Measurements from ENCODE around the gene DBNDD1.

Gene DBNDD1

DNA sequence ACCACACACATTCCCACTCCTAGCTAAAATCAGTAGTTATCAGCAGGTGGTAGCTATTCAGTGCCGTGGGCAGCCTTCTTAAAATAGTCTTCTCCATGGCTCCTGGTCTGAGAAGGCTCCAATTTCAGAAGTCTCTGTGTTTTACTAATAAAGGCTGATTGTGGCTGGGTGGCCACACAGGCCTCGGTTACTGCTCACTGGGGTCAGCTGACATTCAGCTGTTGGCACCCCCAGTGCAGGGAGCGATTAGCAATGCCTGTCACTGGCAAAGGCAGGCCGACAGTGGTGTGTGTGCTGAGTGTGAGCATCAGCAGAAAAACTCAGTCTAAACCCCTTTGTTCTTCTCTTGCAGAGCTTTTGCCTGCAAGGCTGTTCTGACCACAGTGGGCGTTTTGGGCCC, 16.6 kb upstream of the DBNDD1 start:
- DNase-seq (ENCODE audit: low spot score) = no peak

DNA sequence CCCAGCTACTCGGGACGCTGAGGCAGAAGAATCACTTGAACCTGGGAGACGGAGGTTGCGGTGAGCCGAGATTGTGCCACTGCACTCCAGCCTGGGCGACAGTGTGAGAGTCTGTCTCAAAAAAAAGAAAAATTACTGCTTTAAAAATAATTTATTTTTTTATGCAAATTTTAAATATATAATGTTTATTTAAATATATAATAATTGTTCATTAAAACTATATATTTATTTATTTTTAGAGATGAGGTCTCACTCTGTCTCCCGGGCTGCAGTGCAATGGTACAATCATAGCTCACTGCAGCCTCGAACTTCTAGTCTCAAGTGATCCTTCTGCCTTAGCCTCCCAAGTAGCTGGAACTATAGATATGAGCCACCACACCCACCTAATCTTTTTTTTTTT, 15.2 kb upstream of the DBNDD1 start:
- no peak for DNase-seq (ENCODE audit: low spot score)

DNA sequence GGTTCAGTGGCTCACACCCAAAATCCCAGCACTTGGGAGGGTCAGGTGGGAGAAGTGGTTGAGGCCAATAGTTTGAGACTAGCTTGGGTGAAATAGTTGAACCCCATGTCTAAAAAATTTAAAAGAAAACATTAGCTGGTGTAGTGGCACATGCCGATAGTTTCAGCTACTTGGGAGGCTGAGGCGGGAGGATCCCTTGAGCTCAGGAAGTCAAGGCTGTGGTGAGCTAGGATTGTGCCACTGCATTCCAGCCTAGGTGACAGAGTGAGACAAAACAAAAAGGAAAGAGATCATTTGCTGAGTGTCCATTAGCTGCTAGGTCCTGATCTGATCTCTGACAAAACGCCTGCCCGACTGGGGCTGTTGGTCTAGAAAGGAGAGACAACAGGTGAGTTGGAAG, 14.1 kb upstream of the DBNDD1 start:
- DNase-seq (ENCODE audit: low spot score) = no peak

DNA sequence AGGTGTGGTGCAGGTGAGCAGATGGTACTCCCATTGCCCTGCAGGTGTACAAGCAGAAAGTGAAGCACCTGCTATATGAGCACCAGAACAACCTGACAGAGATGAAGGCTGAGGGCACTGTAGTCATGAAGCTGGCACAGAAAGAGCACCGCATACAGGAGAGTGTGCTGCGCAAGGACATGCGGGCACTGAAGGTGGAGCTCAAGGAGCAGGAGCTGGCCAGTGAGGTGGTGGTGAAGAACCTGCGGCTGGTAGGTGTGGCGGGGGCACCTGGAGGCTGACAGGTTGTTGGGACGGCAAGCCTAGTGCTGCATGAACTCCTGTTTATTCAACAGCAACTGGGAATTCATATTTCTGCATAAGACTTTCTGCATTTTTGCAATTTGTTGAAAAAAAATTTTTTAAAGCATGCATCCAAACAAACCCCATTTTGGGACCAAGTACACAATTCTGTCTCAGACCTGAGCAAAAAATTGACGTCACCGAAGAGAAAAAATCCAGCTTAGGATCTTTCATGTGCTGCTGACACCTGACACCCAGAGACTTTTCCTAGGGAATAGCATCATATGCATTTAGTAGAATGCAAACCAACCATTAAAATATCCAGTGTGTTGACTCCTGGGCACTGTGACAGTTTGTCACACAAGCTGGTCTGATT, 13.5 kb upstream of the DBNDD1 start:
- DNase-seq (ENCODE audit: low spot score) = no peak

DNA sequence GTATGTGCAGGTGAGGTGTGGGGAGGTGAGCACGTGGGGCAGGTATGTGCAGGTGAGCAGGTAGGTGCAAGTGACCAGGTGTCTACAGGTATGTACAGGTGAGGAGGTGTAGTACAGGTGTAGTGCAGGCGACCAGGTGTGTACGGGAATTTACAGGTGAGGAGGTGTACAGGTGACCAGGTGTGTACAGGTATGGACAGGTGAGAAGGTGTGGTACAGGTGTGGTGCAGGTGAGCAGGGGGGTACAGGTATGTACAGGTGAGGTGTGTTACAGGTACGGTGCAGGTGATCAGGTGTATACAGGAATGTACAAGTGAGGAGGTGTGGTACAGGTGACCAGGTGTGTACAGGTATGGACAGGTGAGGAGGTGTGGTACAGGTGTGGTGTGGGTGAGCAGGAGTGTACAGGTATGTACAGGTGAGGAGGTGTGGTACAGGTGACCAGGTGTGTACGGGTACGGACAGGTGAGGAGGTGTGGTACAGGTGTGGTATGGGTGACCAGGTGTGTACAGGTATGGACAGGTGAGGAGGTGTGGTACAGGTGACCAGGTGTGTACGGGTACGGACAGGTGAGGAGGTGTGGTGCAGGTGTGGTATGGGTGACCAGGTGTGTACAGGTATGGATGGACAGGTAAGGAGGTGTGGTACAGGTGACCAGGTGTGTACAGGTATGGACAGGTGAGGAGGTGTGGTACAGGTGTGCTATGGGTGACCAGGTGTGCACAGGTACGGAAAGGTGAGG, 12.8 kb upstream of the DBNDD1 start:
- no peak for DNase-seq (ENCODE audit: low spot score)

DNA sequence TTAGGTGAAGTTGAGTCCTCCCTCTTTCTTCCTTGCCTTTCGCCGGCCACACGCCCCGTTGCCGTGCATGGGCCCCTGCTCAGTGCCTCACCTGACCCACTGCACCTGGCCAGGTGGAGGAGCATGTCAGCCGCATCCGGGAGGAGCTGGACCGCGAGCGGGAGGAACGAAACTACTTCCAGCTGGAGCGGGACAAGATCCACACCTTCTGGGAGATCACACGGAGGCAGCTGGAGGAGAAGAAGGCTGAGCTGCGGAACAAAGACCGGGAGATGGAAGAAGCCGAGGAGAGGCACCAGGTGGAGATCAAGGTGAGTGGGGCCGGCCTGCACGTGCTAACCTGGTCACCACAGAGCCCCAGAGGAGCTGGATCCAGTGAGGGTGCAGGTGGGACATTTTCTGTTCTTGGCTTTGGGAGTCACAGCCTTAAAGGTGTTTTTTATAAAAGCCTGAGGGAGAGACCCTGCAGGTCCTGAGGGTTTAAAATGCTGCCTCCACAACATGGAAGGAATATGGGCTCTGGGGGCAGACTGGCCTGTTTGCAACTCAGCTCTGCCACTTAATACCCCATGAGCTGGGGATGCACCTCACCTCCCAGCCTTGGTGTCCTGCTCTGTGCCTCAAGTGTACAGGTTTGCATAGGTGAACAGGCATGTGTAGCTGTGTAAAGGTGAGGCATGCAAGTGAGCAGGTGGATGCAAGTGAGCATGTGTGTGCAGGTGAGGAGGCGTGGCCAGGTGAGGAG, 12.1 kb upstream of the DBNDD1 start:
- DNase-seq (ENCODE audit: low spot score) = no peak

DNA sequence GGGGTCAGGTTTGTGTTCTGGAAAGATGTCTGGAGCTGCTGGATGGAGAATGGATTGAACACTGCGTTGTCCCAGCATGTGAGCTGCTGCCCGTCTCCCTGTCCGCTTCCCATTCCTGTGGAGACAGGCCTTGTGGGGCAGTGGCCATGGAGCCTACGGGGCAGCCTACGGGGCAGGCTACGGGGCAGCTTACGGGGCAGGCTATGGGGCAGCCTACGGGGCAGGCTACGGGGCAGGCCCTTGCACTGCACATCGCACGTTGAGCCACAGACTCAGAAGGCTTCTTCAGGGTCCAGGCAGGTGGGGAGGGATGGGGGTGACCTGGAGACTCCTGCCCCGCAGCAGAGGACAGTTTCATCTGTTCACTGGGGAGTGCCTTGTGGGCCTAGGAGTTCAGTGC, 9.7 kb upstream of the DBNDD1 start:
- DNase-seq (ENCODE audit: low spot score) = no peak

DNA sequence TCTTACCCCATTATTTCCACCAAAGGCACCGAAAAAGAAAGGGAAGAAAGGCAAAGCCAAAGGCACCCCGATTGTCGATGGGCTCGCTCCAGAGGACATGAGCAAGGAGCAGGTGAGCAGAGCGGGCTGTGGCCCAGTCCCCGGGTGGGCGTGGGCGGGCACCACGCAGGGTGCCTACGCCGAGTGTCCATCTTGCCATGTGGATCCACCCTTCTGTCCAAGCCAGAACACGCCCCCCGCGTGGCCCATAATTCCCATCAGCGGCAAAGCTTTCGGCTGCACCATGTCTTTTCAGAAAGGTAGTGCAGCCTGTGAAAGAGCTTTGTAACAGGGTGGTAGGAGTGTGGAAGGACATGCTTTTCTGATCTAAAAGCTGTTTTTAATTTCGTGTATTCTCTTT, 8.4 kb upstream of the DBNDD1 start:
- DNase-seq (ENCODE audit: low spot score) = no peak

DNA sequence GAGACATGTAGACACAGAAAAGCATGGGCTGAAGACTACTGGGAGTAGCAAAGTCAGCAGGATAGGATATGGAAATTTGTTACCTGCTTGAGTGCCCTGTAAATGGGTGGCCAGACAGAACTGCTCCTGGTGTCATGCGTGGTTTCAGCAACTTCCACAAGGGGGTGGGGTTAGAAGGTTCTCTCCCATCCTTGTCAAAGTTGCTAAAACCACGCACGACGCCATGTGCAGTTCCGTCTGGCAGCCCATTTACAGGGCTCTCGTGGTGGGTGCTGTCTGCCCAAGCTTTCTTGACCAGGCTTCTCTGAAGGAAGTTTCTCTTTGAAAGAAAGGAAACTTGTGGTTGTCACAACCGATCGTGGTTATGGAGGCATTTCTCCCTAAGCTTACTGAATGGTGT, 6.9 kb upstream of the DBNDD1 start:
- DNase-seq (ENCODE audit: low spot score) = no peak

DNA sequence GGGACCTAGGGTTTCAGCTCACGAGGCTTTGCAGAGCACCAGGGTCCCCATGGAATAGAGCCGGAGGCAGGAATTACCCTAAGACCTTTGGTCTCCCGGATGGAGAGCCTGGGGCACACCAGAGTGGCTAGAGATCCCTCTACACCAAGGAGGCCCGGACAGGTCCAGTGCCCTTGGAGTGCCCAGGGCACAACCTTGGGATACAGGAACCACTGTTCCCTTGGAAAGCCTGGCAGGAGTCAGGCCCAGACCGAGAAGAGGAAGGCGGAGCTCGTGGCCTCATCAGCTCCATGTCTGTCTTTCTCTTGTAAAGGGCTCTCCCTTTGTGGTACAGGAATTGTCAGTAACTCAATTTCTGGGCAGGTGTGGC, 3.8 kb upstream of the DBNDD1 start:
- DNase-seq (ENCODE audit: low spot score) = no peak

DNA sequence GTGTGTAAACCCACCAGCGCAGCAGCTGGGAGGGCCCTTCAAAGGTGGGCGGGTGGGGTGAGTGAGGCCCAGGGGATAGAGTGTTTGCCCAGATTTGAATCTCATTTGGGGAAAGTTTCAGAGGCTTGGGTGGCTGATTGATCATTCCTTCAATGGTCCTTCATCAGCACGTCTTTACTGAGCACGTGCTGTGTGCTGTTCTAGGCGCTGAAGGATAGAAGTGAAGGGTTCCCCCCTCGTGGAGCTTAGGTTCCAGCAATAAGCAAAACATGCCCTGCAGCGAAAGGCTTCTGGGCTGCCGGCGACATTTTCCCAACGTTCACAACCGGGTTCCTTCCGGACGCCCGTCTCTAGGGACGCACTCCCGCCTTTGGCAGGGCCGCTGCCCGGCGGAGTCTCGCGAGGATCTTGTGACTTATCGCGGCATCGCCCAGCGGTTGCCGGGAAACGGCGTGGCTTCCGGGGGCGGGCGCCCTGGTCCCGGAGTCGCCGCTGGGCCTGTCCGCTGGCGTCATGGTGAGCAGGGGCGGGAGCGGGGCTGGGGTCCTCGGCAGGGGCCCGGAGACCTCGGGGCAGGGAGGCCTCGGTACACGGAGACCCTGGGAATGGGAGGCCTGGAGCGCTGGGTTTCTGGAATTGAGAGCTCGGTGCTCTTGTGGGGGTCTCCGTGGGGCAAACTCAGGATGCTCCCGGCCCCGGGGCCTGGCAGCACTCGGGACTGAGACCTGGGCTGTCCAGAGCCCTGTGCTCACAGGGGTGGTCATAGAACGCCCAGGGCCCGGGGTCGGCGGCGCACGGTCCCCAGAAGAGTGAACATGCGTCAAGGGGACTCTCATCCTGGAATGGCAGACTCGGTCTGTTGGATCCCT, 3.2 kb upstream of the DBNDD1 start:
- peak; percentile 51 for DNase-seq (ENCODE audit: low spot score)

DNA sequence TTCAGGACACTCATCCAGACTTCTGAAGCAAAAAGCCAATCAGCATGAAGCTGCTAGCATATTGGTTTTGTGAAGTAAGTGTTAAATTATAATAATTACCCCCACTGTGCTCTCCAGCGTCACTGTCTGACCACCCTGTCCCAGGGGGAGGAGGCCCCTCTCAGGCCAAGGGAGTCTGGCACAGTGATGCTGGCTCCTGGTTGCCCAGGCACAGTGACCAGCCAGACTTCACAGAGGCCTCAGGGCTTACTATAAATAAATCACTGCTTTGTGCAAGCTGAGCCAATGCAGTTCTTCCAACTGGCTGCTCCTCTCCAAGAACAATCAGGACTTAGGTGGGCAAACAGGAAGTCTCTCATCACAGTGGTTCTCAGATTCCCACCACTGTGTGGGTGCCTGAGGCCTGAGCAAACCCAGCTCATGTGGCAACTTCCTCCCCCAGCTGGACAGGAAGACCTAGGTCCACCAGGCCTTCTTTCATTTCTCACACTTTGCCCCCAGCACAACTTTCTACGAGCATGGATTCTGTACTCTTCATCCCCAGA, 1.7 kb upstream of the DBNDD1 start:
- no peak for DNase-seq (ENCODE audit: low spot score)

DNA sequence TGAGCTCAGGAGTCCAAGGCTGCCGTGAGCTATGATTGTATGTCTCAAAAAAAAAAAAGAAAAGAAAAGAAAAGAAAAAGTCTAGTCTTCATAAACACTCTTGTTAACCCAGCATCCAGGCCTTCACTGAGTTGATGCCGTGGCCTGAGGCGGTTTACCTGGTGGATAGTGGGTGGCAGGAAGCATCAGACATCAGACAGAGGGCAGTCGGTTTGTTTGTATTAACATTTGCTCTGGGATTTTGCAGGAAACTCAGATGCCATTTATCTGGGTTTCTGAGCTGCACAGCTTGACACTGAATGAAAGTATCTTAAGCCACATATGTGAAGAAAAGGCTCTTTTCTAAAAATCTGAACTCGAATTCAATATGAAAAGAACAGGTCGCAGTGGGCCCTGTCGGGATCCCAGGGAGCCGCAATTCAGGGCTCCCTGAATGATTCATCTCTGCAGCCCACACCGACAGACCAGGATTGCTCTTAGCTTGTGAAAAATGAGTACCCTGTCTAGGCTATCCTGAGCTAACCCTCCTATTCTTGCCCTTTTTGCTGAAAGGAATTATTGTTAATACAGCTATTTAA, 1.1 kb upstream of the DBNDD1 start:
- DNase-seq (ENCODE audit: low spot score) = no peak

DNA sequence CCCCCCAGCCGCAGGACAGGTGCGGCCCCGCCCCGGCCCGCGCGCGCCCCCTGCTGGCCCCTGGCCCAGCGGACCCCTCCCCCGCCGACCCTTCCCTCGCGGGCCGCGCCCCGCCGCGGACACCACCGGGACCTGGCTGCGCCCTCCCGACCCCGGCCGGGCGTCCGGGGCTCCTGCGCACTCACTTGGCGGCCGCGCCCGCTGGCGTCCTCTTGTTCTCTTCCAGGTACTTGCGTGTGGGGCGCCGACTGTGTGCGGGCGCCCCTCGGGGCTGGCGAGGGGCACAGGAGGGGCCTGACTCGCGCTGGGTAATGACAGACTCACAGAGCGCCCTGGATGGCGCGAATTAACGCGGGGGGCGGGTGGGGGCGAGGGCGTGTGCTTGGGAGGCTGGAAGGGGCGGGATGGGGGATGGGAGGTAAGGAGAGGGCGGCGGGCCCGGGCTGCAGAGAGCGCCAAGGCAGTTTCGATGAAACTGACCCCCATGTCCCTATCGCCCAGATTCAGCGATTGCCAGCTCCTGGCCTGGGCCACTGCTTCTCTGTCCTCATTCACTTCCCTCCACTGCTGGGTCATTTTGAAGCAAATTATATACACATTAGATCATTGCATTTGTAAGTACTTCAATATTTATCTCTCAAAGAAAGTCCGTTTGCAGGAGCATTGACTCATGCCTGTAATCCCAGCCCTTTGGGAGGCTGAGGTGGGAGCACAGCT, 445 bp upstream of the DBNDD1 start:
- no peak for DNase-seq (ENCODE audit: low spot score)

DNA sequence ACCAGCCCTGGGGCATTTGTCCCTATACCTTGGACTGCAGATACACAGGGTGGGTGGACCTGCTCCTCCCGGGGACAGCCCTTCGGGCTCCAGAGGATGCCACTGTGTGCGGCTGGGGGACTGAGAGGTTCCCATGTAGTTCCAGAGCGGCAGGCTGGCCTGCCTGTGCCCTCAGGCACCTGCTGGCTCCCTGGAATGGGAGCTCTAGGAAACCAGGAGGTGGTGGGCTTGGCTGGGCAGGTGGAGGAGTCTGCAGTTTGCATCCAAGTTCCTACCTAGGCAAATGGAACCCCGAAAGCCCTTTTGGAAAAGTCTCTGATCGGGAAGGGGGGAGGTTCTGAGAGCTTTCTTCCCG, 982 bp downstream of the DBNDD1 start:
- no peak for DNase-seq (ENCODE audit: low spot score)

DNA sequence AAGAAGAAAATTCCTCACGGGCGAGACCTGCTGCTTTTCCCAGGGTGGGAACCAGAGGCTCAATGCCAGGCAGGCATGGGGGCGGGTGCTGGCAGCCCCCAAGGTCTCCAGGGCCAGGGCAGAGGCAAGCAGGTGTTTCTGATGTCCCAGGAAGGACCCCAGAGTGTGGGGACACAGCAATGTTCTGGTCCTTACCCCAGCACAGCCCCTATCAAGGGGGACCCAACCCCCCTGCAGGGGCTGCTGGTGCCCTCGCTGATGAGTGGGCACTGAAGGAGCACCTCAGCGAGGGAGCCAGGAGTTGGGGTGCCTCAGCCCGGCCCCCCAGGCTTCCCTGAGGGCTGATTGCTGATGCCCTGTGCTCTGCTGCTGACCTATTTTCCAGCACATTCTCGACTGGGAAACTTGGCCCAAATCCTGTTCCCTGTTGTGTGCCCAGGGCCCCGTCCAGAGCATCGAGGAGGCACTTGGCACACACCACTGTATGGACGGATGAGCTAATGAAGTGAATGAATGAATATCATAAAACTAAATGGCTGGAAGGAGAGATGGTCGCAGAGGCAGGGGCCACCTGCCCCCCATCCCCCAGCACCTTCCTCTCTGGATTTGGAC, 2.8 kb downstream of the DBNDD1 start:
- DNase-seq (ENCODE audit: low spot score) = no peak

DNA sequence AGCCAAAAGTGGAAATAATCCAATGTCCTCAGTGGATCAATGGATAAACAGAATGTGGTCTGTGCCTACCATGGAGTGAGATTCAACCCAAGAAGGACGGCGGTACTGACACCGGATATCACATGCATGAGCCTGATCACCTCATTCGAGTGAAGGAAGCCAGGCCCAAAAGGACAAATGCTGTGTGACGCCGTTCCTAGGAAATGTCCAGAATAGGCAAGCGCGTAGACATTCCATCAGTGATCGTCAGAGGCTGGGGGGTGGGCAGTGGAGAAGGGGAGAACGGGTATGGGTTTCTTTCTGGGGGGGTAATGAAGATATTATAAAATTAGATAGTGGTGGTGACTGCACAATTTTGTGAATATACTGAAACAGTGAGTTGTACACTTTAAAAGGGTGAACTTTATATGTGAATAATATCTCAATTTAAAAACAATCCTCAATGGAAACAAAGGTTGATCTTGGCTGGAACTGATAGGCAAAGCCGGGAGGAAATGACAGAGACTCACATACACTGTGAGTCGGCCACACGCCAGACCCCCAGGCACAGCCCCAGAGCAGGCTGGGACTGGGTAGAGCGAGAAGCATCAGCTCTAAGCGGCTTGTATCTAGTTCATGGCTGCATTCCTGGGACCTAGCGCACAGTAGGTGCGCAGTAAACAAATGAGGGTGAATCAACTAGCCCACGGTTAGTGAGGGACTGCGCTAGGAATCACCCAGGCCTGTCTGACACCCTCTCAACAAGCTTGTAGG, 3.5 kb downstream of the DBNDD1 start:
- no peak for DNase-seq (ENCODE audit: low spot score)

DNA sequence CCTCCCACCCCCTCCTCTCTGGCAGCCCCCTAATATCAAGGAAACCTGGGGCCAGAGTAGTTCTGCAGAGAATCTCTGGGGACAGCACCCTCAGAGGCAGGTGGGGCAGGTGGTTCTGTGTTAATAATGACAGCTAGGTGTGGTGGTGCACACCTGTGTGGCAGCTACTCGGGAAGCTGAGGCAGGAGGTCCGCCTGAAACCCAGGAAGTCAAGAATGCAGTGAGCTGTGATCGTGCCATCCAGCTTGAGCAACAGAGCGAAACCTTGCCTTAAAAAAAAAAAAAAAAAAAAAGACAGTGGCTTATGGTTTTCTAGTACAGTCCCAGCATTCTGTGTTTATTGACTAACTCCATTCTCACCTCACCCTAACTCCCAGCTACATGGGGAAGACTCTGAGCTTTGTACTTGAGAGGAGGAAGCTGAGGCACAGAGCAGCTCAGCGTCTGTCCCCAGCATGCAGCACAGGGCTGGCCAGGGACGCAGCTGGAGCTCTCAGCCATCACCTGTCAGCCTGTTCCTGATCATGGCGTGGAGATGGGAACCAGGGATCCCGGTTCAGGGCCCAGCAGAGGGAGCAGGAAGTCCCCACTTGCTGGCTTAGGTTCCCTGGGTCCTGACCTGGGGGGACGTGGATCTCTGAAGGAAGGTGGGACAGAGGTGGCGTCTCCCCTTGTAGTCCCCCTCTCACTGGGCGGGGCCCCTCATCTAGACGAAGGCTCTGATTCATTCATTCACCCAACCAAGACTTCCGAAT, 6.1 kb downstream of the DBNDD1 start:
- no peak for DNase-seq (ENCODE audit: low spot score)

DNA sequence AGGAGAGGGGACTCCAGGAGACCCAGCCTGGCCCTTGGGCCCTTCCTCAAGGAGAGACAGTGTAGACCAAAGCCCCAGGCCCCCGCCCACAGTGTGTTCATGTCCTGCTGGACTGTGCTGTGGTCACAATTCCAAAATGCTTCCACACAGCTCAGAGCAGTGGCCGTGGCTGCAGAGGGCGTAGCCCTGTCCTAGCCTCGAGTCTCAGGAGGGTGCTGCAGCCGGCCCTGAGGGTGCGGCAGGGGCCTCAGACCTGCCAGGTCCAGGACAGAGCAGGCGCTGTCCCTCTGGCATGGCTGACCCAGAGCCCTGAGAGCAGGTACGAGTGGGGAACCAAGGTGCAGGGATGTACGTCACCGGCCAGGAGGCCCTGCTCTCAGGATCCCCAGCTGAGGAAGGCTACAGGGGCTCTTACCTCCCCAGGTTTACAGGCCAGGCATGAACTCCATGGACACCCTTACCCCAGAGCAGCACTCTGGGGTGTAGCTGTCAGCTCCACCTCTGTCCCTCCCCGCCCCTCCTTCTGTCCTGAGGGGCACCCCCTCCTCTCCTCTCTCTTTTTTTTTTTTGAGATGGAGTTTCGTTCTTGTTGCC, 7.3 kb downstream of the DBNDD1 start:
- DNase-seq (ENCODE audit: low spot score) = no peak

Measured in hematopoietic multipotent progenitor cell treated with erythropoietin and hydrocortisone succinate and interleukin-3 and kit ligand, for 17 days (in vitro differentiated cells).